ENCODE data around the gene TENT4A. TPM values are rescaled to one million over a fixed set of nuclear protein-coding genes. Genes with fewer than 3 reads are reported as not detected.

TENT4A gene
- total RNA-seq, 1 experiment from 2014 or later: 3.3 TPM

DNA sequence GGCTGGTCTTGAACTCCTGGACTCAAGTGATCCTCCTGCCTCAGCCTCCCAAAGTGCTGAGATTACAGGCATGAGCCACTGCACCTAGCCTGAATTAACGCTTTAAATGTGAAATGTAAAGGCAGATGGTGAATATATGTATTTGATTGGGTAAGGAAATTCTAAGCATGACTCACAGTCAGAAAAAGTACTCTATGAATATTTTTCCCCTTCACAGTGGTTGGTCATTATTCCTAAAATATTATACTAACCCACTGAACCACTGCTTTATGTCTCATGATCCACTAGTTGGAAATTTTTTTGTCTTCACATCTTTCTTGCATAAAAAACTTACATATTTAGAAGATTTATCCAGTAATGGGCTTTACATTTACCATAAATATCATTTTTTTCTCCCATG, 14.5 kb upstream of the TENT4A start:
- DNase-seq (ENCODE audit: low spot score): no peak
- in situ Hi-C loops (cut with HindIII; ENCODE audit: low sequenced_read_pairs): no loop called here

DNA sequence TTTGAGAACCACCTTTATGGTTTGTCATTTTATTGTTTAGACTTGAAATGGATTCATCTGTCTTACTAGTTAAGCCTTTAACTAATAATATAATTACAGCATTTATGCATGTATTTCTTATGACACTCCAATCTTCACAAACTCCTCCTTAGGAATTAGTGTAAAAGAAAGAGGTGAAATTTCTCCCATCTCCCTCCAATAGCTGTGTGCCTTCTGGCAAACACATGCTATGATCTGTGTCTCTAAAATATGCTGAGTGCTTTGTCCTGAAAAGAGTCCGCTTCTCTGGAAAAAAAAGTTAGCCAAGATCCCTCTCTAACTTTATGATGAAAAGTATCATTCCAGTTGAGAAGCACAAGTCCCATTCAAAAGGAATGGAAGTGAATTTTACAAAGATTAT, 13.9 kb upstream of the TENT4A start:
- no peak for DNase-seq (ENCODE audit: low spot score)
- in situ Hi-C loops (cut with HindIII; ENCODE audit: low sequenced_read_pairs): no loop called here

DNA sequence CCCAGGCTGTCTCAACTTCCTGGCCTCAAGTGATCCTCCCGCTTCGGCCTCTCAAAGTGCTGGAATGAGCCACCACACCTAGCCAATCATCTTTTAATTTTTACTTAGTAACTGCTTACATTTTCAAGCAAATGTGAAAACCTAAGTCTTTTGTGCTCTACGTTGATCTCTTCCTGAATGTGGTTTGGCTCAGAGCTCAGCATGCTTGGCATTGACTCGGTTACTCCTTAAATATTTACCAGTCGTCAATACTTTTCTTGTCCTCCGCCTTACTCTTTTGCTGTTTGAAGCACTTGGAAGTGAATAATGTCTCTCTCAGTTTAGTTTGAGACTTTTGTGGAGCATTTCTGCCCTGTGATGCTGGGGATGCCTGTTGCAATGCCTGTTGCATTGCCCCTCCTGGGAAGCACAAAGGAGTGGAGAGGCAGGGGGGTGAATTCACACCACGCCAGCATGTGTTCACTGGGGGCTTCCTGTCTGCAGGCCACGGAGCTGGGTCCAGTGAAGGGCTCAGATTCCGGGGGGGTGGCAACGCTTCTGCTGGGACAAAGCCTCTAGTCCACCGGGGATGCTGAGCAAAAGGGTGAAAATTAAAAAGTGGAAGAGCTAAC, 13.1 kb upstream of the TENT4A start:
- in situ Hi-C loops (cut with HindIII; ENCODE audit: low sequenced_read_pairs): no loop called here
- no peak for DNase-seq (ENCODE audit: low spot score)

GRCh38 chr5:6700685-6701355, 12.4 kb upstream of the TENT4A start:
- in situ Hi-C loops (cut with HindIII; ENCODE audit: low sequenced_read_pairs): no loop called here
- DNase-seq (ENCODE audit: low spot score): no peak

GRCh38 chr5:6701491-6701890, 11.7 kb upstream of the TENT4A start:
- in situ Hi-C loops (cut with HindIII; ENCODE audit: low sequenced_read_pairs): no loop called here

GRCh38 chr5:6702633-6703032, 10.6 kb upstream of the TENT4A start:
- in situ Hi-C loops (cut with HindIII; ENCODE audit: low sequenced_read_pairs): no loop called here
- no peak for DNase-seq (ENCODE audit: low spot score)

More at GRCh38 chr5:6701491-6701890, 11.7 kb upstream of the TENT4A start:
- DNase-seq (ENCODE audit: low spot score): no peak

- no peak for DNase-seq (ENCODE audit: low spot score)
- in situ Hi-C loops (cut with HindIII; ENCODE audit: low sequenced_read_pairs): no loop called here
Observed at GRCh38 chr5:6703806-6704205, 9.4 kb upstream of the TENT4A start.

DNA sequence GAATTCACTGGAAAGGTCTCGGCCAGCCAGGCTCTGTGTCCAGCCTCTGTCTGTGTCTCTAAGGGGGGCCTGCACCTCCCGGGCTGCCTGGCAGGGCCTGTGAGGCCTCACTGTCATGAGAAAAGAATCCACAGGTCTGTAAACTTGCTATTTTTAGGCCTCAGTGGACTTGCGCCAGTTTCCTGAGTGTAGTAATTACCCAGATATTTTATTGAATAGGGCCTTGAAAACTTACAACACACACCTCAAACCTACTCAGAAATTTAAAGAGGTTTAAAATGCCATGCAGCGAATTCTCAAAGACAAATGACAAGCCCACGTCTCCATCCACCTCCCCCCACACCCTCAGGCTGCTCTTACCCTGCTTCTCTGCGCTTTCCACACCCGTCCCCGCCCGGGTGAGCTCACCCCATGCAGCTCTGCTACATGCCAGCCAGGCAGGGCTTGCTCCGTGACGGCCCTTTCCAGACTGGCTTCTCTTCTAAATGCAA, 8.8 kb upstream of the TENT4A start:
- DNase-seq (ENCODE audit: low spot score): peak; percentile 42
- in situ Hi-C loops (cut with HindIII; ENCODE audit: low sequenced_read_pairs): no loop called here

DNA sequence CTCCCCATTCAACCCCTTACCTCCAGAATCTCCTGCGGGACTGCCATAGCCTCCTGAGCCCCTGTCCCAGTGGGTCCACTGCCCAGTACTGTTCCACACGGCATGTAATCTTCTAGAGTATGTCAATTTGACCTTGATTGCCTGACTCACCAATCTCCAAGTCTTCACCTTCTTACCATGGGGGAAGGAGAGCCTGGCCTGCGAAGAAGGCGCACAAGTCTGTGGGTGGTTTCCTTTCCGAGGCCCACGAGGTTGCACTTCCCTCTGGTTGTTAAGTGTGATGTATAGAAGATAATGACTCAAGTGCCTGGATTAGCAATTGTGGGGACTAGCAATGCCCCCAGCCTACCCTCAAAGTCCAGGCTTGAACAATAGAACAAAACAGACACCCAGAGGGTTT, 8.1 kb upstream of the TENT4A start:
- no peak for DNase-seq (ENCODE audit: low spot score)
- in situ Hi-C loops (cut with HindIII; ENCODE audit: low sequenced_read_pairs): no loop called here

DNA sequence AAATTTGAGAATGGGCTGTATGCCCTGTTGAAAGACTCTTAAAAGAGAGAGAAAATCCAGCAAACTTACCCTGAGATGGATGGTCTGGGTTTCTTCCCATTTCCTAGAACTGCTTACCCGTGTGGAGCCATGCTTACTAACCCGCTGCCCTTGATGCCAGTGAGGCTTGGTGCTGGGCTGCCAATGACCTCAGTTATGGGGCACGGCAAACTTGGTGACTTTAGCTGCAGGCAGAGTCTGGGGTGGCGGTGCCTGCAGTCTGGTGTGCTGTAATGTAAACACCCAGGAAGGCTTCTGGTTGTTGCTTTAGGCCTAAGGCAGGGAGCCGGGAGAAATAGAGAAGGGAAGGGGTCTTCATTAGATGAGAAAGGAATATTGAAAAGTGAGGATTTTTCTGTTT, 7.3 kb upstream of the TENT4A start:
- in situ Hi-C loops (cut with HindIII; ENCODE audit: low sequenced_read_pairs): no loop called here
- DNase-seq (ENCODE audit: low spot score): no peak

DNA sequence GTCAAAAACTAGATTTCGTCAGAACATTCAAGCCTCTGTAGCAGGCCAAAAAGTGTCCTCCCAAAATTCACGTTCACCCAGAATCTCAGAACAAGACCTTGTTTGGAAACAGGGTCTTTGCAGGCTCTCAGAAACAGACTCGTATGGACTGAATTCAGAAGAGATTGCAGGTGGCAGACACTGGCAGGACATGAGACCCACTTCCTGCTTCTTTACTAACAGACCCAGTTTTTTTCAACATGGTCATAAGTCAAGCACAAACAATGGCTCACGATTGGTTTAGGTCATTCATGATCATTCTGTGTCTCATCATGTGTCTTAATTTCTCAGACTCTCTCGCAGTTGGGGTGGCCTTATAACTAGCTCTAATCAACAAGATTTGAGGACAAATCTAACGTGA, 5.4 kb upstream of the TENT4A start:
- in situ Hi-C loops (cut with HindIII; ENCODE audit: low sequenced_read_pairs): no loop called here
- no peak for DNase-seq (ENCODE audit: low spot score)

DNA sequence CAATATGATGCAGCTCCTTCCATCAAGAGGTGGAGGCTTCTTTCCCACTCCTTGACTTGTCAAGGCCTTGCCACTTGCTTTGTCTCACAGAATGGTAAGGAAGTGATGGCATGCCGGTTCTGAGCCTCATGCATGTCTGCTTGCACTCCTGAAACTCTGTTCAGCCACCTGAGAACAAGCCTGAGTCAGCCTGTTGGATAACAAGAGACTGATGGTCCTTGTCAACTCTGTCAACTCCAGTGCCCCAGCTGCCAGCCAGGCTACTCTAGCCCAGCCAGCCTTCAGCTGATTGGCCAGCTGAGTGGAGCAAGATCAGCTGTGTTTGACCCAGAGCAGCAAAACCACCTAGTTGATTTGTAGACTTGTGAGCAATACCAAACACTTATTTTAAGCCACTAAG, 4.4 kb upstream of the TENT4A start:
- in situ Hi-C loops (cut with HindIII; ENCODE audit: low sequenced_read_pairs): no loop called here
- no peak for DNase-seq (ENCODE audit: low spot score)

DNA sequence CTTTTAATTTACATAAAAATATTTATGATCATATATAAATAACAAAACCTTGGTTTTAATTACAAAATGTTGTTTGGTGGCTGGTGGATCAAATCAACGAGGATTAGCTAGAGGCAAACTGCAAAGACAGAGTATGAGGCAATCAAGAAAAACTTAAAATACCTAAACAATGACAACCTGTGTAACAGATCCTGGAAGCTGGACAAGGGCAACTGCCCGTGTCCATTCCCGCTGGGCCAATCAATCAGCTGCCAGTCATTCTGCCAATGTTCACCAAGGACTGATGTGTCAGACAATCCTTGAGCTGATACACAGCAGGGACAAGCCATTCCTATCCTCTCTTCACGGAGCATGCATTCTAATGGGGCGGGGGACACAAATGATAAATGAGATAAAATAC, 3.2 kb upstream of the TENT4A start:
- in situ Hi-C loops (cut with HindIII; ENCODE audit: low sequenced_read_pairs): no loop called here
- no peak for DNase-seq (ENCODE audit: low spot score)

DNA sequence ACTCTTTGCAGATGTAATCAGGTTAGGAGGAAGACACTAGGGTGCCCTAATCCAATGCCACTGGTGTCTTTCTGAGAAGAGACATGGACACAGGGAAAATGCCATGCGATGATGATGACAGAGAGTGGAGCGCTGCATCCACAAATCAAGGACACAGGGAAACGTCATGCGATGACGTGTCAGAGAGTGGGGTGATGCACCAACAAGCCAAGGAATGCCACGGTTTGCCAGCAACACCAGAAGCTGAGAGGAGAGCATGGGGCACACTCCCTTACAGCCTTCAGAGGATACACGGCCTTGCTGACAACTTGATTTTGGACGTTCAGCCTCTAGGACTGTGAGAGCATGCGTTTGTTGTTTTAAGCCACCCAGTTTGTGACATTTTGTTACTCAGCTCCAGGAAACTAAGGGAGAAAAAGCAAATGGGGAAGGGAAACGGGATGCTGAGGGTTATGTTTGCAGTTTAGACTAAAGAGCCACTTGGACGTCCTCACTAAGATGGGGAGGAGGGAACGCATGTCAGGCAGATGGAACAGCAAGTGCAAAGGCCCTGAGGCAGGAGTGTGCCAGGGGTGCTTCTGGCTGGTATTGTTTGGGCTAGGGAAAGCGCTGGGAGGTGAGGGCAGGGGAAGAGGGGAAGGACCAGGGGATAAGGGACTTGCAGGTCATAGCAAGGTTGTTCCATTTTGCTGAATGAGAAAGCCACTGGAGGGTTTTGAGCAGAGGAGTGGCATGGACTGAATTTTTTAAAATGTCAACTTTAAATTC, 2.5 kb upstream of the TENT4A start:
- in situ Hi-C loops (cut with HindIII; ENCODE audit: low sequenced_read_pairs): no loop called here
- DNase-seq (ENCODE audit: low spot score): no peak

- in situ Hi-C loops (cut with HindIII; ENCODE audit: low sequenced_read_pairs): no loop called here
Observed at GRCh38 chr5:6711409-6712141, 1.7 kb upstream of the TENT4A start.

DNA sequence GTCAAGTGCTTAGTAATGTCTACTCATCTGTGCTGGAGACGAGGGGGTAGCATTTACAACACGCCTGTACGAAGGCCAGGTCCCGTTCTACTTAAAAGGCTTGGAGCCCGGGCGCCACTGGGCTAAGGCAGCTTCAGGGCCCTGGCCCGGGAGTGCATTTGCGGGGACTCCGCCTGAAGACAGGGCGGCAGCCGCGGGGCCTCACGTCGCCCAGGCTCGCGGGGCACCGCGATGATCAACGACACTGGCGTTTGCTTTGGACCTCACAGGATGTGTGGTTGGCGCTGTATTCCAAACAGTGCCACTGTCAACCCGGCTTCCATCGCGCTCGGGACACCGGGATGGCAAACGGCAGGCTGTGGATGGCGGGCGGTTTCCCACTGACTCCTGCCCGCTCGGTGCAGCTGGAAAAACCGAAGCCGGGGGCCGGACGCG, 1.1 kb upstream of the TENT4A start:
- peak; percentile 65 for DNase-seq (ENCODE audit: low spot score)
- in situ Hi-C loops (cut with HindIII; ENCODE audit: low sequenced_read_pairs): no loop called here

More at GRCh38 chr5:6711409-6712141, 1.7 kb upstream of the TENT4A start:
- DNase-seq (ENCODE audit: low spot score): no peak

GRCh38 chr5:6712577-6713273, 507 bp upstream of the TENT4A start:
- peak; percentile 97 for DNase-seq (ENCODE audit: low spot score)

DNA sequence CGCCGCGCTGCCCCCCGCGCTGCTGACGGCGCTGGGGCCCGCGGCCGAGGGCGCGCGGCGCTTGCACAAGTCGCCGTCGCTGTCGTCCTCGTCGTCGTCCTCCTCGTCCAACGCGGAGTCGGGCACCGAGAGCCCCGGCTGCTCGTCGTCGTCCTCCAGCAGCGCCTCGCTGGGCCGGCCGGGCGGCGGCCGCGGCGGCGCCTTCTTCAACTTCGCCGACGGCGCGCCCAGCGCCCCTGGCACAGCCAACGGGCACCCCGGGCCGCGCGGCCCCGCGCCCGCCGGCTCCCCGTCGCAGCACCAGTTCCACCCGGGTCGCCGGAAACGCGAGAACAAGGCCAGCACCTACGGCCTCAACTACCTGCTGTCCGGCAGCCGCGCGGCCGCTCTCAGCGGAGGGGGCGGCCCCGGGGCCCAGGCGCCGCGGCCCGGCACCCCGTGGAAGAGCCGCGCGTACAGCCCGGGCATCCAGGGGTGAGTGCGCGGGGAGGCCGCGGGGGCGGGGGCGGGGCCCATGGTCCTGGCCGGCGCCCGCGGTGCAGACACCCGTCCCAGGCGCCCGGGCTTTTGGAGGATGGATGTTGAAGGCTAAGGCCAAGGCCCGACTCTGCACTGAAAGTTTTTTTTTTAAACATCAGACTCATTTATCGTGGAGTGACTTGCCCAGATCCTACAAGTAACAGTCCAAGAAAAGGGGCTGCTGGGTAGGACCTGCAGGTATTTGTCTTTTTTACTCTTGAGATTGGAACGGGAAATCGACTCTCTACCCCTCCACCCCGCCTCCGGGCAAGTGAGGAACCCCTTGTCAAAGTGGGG, 1.2 kb downstream of the TENT4A start:
- DNase-seq (ENCODE audit: low spot score): peak; percentile 17
- in situ Hi-C loops (cut with HindIII; ENCODE audit: low sequenced_read_pairs): no loop called here

More at GRCh38 chr5:6712577-6713273, 507 bp upstream of the TENT4A start:
- in situ Hi-C loops (cut with HindIII; ENCODE audit: low sequenced_read_pairs): no loop called here
